Erythroblast (primary cell): ENCODE results near the gene TMEM236.

ENCODE experiments used
- GATA1 ChIP-seq: IDR thresholded peaks from 2 replicates; pipeline ENCODE4 v1.6.1; 2011; ENCODE audit warnings: low read depth, mild to moderate bottlenecking, control low read depth, low read length, moderate library complexity
- POLR2A ChIP-seq: IDR thresholded peaks from 2 replicates; pipeline ENCODE4 v1.6.1; 2011; ENCODE audit warnings: mild to moderate bottlenecking, low read length

DNA sequence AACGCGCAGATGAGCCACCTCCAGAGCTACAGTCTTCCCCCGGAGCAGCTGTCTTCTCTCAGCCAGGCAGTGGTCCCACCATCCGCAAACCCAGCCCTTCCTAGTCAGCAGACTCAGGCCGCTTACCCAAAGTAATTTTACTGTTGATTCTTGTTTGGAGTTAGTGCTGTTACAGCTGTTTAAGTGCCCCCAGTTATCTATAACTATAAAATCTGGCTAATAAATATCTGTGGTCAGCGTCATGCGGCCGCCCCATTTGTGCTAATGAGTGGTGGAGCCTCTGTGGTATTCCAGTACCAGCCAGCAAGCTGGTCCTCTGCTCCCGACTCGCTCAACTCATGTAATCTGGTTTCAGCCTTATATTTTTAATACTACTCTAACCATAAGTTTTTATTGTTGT lies 43.2 kb upstream of the TMEM236 start:
- no peak for TF ChIP-seq POLR2A
- TF ChIP-seq GATA1 = no peak
